ENCODE measurements around the gene RCAN1. TPM values are rescaled to one million over a fixed set of nuclear protein-coding genes. Genes with fewer than 3 reads are reported as not detected.

Gene RCAN1
- total RNA-seq, 2 donors from 2014 or later = 20.8 to 29.0 TPM

GRCh38 chr21:34579411-34579810 is 35.5 kb downstream of the RCAN1 start:
- ATAC-seq (no peak), DNase-seq (no peak)
- no peak for TF ChIP-seq POLR2A (IDR thresholded peaks at IDR 0.05)
- TF ChIP-seq, protein P1, sequence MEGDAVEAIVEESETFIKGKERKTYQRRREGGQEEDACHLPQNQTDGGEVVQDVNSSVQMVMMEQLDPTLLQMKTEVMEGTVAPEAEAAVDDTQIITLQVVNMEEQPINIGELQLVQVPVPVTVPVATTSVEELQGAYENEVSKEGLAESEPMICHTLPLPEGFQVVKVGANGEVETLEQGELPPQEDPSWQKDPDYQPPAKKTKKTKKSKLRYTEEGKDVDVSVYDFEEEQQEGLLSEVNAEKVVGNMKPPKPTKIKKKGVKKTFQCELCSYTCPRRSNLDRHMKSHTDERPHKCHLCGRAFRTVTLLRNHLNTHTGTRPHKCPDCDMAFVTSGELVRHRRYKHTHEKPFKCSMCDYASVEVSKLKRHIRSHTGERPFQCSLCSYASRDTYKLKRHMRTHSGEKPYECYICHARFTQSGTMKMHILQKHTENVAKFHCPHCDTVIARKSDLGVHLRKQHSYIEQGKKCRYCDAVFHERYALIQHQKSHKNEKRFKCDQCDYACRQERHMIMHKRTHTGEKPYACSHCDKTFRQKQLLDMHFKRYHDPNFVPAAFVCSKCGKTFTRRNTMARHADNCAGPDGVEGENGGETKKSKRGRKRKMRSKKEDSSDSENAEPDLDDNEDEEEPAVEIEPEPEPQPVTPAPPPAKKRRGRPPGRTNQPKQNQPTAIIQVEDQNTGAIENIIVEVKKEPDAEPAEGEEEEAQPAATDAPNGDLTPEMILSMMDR (IDR thresholded peaks at IDR 0.05) = no peak
- Histone ChIP-seq H3K4me1 (peaks cover 31% of the 10 kb centered on the region), H3K27ac (peak overlapping the region; percentile 2 to 48 (median 40)), H3K4me3 (no peak overlapping the region), H3K36me3 (replicated peaks in 1 of 2; ENCODE audit: insufficient read depth in 1 of 2, low read depth in 2 of 2) (no peaks in the 10 kb centered on the region), H3K27me3 (no peaks in the 10 kb centered on the region), H3K9me3 (no peaks in the 10 kb centered on the region)
- intact Hi-C loops (cut with DNase I) = no loop called here
- 80 to 94% methylated on average over 1 of the region's 1 CpG for WGBS, 2 donors

- ATAC-seq (peak; percentile 66), DNase-seq (no peak)
- no peak for TF ChIP-seq POLR2A (IDR thresholded peaks at IDR 0.05)
- TF ChIP-seq, protein P1 (IDR thresholded peaks at IDR 0.05) = no peak
- intact Hi-C loops (cut with DNase I) = no loop called here
- 51 to 60% methylated on average over 5 of the region's 5 CpGs for WGBS, 2 donors
- no peak overlapping the region for H3K27ac ChIP-seq
- peaks cover 21% of the 10 kb centered on the region for H3K4me1 ChIP-seq
- H3K36me3 ChIP-seq (replicated peaks in 1 of 2; ENCODE audit: insufficient read depth in 1 of 2, low read depth in 2 of 2) = no peaks in the 10 kb centered on the region
- no peaks in the 10 kb centered on the region for H3K9me3 ChIP-seq
- H3K27me3 ChIP-seq = no peaks in the 10 kb centered on the region
- no peak overlapping the region for H3K4me3 ChIP-seq
Observed at GRCh38 chr21:34576041-34576511, 38.8 kb downstream of the RCAN1 start.

DNA sequence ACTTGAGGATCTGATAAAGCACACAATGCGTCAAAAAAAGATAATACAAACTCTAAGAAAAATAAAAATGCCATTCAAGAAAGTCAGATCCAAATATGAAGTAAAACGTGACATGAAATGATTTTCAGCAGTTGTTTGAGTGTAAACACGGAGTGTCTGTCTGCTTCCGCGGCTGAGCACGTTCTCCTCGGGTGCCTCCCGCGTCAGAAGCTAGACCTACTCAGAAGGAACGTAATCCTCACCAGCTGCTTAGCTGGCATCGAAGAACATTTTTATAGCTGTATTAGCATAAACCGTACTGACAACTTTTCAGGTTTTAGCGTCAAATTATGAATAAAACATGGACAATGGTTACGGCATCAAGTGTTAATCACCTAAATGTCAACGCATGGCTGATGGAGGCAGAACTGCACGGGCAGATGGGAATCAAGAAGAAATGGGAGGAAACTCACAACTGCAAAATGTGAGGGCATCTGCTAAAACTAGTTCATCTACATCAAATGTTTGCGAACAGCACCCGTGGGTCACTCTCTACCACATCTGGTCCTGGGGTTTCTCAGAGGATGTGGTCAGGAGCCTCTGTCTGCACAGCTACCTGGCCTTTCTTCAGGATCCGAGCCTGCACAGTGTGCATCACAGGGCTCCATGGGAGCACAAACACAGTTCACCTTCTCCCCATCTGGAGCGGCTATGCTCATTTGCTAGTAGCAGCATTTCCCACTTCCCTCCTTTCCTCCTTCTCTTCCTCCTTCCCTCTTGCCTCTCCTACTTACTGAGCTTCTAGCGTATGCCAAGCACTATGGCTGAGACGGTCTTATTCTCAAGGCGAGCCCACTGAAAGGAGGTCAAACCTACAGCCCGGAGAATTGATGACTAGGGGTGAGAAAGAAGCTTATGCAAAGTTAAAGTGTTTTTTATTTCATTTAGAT is 40.0 kb downstream of the RCAN1 start:
- Histone ChIP-seq H3K36me3 (replicated peaks in 1 of 2; ENCODE audit: insufficient read depth in 1 of 2, low read depth in 2 of 2) (no peaks in the 10 kb centered on the region), H3K4me3 (no peak overlapping the region), H3K27me3 (no peaks in the 10 kb centered on the region), H3K27ac (no peak overlapping the region), H3K4me1 (peaks cover 12% of the 10 kb centered on the region), H3K9me3 (no peaks in the 10 kb centered on the region)
- ATAC-seq = no peak
- TF ChIP-seq, protein P1 (IDR thresholded peaks at IDR 0.05) = no peak
- no peak for TF ChIP-seq POLR2A (IDR thresholded peaks at IDR 0.05)
- 88 to 91% methylated on average over 24 of the region's 24 CpGs for WGBS, 2 donors
- intact Hi-C loops (cut with DNase I) = no loop called here
- no peak for DNase-seq

DNA sequence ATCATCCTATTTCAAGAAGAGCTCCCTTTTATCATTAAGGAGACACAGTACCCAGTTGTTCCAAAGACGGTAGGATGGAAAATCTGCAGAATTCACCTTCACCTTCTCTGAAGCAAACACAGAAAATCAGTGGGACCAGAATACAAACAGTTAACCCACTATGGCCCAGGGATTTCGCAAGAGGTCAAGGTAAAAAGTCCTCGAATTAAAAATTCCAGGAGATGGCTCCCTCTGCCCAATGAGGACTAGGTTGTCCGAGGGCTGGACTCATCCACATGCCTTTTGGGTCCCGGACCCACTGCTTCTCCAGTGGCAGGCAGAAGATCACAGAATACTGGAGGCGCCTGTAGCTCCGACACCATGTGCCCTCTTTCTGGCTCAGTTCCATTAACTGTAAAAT is 42.9 kb downstream of the RCAN1 start:
- Histone ChIP-seq H3K27ac (no peak overlapping the region), H3K36me3 (replicated peaks in 1 of 2; ENCODE audit: insufficient read depth in 1 of 2, low read depth in 2 of 2) (no peaks in the 10 kb centered on the region), H3K4me3 (no peak overlapping the region), H3K4me1 (peaks cover 14% of the 10 kb centered on the region), H3K9me3 (no peaks in the 10 kb centered on the region), H3K27me3 (no peaks in the 10 kb centered on the region)
- TF ChIP-seq, protein P1 (IDR thresholded peaks at IDR 0.05) = no peak
- TF ChIP-seq POLR2A (IDR thresholded peaks at IDR 0.05) = no peak
- intact Hi-C loops (cut with DNase I) = no loop called here
- WGBS, 2 donors = 75 to 82% methylated on average over 5 to 7 of the region's 7 CpGs
- ATAC-seq (no peak), DNase-seq (no peak)

Data from body of pancreas (tissue), 4 donors.